ENCODE results near the gene KLHL40.

Gene KLHL40

DNA sequence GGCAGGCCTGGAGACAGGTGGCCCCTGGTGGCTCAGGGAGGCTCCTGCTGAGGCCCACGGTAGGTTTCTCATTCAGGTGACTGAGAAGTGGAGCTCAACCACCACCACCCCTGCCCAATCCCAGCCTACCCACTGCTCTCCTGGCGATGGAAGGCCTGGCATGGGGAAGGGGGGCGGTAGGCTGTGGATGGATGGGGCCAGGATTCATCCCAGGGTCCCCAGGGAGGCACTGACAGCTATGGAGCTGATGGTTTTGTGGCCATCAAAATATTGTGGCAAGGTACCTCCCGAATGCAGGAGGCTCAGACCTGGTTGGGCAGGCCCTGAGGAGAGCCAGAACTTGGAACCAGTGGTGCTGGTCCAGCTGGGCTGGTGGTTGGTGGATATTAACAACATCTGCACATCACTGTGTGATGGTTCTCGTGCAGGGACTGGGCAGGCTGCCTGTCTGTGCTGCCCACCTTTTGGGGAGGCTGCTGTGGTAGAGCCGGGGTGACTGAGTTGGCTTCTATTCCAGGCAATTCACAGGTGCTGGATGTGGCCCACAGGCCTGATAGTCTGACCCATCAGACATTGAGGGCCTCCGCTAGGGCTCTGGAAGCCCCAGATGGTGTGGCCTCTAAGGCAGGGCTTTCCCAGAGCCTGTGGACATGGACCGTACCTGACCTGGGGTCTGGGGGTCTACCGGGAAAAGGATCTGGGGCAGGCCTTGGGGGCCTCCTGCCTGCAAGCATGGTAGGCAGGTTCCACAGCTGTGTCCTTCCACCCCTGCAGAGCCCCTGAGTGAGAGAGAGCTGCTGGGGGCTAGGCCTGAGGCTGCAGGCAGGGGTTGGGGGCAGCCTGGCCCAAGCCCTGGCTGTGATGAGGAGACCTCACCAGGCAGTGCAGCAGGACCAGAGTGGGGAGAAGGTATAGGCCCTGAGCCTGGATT, 28.4 kb upstream of the KLHL40 start:
- DNase-seq (ENCODE audit: low read depth in 2 of 2) = no peak

DNA sequence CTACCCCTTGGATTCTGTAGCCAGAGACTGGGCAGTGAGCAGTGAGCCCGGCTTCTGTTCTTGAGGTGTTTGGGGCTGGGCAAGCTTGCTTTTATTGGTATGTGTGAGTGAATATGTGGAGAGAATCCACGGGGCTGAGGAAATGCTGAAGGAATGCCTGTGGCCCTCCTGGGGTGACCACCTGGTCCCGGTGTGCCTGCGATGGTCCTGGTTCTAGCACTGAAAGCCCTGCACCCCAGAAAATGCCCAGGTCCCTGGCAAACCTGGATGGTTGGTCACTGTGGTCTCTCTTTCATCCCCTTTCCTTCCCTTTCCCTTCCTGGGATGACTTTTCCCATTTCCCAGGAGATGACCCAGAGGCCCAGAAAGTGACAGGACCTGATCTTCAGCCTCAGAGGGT, 27.7 kb upstream of the KLHL40 start:
- DNase-seq (ENCODE audit: low read depth in 2 of 2) = no peak

DNA sequence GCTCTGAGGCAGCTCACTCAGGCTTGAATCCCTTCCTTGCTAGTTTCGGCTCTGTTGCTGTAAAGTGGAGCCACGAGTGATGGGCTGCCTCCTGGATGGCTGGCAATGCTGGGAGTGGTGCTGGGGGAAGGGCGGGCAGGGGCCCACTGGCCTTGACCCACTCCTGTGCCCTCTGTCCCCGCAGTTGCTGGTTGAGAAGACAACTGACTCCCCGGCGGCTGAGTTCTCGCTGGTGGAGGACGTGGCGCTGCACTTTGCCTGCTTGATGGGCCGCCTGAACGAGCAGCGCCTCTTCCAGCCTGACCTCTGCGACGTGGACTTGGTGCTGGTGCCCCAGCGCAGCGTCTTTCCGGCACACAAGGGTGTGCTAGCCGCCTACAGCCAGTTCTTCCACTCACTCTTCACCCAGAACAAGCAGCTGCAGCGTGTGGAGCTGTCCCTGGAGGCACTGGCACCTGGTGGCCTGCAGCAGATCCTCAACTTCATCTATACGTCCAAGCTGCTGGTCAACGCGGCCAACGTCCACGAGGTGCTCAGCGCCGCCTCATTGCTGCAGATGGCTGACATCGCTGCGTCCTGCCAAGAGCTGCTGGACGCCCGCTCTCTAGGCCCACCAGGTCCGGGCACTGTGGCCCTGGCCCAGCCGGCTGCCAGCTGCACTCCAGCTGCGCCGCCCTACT, 27.1 kb upstream of the KLHL40 start:
- no peak for DNase-seq (ENCODE audit: low read depth in 2 of 2)

DNA sequence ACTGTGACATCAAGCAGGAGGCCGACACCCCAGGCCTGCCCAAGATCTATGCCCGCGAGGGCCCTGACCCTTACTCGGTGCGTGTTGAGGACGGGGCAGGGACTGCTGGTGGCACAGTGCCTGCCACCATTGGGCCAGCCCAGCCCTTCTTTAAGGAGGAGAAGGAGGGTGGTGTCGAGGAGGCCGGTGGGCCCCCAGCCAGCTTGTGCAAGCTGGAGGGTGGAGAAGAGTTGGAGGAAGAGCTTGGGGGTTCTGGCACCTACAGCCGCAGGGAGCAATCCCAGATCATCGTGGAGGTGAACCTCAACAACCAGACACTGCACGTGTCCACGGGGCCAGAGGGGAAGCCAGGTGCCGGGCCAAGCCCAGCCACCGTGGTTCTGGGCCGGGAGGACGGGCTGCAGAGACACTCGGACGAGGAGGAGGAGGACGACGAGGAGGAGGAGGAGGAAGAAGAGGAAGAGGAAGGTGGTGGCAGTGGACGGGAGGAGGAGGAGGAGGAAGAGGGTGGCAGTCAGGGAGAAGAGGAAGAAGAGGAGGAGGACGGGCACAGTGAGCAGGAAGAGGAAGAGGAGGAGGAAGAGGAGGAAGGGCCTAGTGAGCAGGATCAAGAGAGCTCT, 26.5 kb upstream of the KLHL40 start:
- no peak for DNase-seq (ENCODE audit: low read depth in 2 of 2)

DNA sequence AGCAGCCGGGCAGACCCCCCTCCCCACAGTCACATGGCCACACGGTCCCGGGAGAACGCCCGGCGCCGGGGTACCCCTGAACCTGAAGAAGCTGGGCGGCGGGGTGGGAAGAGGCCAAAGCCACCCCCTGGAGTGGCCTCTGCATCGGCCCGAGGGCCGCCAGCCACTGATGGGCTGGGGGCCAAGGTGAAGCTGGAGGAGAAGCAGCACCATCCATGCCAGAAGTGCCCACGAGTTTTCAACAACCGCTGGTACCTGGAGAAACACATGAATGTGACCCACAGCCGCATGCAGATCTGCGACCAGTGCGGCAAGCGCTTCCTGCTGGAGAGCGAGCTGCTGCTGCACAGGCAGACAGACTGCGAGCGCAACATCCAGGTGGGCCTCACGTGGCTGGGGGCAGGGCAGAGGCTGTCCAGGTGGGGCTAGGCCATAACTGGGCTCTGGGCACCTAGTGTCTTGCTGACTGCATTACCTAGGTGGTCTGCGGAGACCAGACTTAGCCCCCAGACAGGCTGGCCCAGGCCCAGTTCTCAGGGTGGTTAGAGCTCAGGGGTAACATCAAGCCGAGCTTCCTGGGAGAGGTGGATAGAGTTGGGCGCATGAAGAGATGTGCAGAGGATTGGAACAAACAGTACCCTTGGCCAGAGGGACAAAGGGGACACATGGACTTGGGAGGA, 25.7 kb upstream of the KLHL40 start:
- DNase-seq (ENCODE audit: low read depth in 2 of 2) = no peak

DNA sequence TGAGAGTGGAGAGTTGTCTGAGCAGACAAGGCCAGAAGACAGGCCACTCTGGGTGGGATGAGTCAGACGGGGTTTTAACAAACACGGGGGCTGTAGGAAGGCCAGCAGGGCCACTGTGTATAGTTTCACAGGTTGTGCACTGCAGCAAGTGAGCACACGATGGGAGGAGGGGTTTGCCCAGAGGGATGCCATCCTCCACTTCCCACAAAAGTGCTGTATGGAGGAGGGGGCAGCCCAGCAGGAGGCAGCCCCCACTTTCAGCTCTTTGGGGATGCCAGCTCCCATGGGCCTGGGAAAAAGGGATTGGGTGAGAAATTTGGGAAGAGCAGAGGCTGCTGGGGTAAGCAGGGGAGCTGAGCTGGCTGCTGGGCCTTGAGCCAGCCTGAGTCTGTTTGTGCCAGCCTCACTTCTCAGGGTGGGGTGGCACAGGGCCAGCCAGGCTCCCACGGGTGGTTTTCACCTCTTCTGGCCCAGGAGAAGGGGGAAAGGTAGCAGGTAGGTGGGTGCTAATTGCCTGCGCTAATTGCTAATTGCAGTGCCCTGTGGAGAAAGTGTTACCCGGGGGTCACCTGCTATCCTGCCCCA, 25.1 kb upstream of the KLHL40 start:
- no peak for DNase-seq (ENCODE audit: low read depth in 2 of 2)

DNA sequence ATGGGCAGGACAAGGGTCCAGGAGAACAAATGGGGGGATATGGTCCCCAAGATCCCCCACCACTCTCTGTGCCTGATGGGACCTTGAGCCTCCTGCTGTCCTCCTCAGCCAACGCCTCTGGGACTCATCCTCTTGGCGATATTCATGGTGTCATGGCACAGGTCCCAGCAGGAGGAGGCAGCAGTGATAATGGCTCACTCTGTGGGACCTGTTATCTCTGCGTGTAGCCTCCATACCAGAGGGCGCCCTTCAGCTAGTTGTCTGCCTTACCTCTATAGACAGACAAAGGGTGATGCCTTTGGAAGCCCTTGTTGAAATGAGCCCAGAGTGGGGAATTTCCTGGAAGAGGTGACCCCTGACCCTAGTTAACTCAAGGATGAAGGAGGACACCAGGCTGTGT, 24.4 kb upstream of the KLHL40 start:
- no peak for DNase-seq (ENCODE audit: low read depth in 2 of 2)

DNA sequence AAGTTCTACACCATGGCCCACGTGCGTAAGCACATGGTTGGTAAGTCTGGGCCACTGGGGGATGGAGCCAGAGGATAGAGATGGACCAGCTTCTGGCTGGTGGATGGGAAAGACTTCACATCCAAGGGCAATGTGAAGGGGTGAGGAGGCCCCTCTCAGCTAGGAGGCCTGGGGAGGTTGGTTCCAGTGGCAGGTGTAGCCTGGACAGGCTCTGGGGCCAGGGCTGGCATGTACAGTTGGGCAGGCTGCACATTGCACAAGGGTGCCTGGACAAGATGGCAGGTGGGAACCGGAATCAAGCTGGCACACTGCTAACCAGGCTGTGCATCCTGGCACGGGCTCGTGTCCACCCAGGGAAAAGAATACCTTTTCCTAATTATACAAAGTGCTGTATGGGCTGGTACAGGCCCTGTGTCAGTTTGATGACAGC, 23.7 kb upstream of the KLHL40 start:
- no peak for DNase-seq (ENCODE audit: low read depth in 2 of 2)

DNA sequence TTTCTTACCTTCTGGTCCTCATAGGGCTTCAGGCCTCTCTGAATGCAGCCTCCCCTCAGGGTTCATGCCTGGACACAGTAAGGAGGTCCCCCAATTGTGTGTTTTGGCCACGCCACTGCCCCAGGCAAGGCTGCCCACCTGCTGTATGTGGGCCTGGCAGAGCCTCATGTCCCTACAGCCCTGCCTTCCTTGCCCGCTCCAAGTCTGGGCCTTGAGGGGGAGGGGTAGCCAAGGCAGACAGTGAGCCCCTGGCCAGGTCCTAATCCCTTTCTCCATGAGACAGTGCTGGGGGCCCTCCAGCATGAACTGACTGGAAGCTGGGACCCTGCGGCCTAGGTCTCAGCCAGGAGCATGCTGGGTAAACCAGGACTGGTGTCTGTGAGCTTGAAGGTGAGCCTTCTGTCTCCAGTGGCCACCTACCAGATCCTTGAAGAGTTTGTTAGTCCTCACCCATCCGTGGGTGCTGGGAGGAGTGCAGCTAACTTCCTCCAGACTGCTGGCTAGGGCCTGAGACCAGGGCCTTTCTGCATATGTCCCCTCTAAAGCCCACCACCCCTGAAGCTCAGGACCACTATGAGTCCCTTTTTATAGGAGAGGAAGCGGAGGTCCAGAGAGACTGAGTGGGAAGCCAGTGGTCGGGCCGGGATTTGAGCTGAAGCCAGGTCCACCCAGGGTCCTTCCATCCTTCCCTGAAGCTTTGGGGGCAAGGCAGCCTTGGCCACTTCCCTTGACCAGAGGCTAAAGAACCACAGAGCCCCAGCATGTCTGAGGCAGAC, 23.1 kb upstream of the KLHL40 start:
- no peak for DNase-seq (ENCODE audit: low read depth in 2 of 2)

DNA sequence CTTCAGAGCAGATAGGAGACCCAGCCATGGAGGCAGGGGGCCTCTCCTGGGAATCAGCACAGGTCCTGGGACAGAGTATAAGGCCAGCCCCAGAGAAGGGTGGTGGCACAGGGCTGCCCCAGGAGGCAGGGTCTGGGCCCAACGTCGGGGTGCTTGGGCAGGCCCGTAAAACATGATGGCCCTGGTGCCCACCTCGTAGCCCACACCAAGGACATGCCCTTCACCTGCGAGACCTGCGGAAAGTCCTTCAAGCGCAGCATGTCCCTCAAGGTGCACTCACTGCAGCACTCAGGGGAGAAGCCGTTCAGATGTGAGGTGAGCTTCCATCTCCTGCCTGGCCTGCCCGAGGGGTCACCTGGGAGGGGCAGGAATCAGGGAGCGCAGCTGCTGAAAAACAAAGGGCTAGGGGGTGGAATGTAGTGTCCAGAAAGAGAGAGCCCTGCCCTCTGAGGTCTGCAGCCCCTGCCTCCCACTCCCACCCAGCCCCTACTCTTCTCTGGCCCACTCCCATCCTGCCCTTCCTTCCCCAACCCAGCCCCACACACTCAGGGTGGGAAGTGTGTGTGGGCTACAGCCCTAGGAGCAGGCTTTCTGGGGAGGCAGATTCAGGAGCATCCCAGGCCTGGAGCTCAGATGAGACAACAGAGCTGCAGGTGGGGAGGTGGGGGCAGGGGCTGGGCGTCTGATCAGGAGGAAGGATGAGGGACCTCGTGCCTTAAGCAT, 22.4 kb upstream of the KLHL40 start:
- DNase-seq (ENCODE audit: low read depth in 2 of 2) = no peak

DNA sequence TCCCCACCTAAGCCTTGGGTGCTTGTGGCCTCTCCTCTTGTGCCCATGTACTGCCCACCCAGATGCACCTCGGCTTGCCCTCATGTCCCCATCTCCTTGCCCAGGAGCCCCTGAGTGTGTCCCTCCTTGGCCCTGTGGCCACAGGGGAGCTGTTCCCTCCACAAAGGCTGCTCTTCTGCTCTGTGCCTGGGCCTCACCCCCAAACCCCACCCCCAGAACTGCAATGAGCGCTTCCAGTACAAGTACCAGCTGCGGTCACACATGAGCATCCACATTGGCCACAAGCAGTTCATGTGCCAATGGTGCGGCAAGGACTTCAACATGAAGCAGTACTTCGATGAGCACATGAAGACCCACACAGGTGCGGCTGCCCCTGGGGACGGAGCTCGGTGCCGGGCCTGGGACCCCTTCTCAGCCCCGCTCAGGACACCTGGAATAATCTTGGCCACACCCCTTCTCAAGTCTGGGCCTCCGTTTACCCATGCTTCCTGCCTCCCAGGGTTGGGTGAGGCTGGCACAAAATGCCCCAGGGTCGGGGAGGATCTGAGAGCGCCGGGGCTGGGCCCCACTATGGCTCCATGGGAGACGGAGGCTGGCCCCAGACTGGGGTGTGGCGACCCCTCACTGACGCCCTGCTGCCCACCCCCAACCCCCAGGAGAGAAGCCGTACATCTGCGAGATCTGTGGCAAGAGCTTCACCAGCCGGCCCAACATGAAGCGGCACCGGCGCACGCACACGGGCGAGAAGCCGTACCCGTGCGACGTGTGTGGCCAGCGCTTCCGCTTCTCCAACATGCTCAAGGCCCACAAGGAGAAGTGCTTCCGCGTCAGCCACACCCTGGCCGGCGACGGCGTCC, 21.5 kb upstream of the KLHL40 start:
- DNase-seq (ENCODE audit: low read depth in 2 of 2) = no peak

DNA sequence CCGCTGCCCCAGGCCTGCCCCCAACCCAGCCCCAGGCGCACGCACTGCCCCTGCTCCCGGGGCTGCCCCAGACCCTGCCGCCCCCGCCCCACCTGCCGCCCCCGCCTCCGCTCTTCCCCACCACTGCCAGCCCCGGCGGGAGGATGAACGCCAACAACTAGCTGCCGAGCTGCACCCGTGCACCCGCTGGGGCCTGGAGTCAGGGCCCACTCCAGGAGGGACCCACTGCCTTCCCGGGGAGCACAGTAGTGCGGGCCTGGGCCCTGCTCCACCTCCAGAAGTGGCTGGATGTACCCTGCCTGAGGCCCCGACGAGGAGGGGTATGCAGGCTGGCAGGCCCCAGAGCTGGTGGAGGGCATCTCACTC, 20.9 kb upstream of the KLHL40 start:
- no peak for DNase-seq (ENCODE audit: low read depth in 2 of 2)

DNA sequence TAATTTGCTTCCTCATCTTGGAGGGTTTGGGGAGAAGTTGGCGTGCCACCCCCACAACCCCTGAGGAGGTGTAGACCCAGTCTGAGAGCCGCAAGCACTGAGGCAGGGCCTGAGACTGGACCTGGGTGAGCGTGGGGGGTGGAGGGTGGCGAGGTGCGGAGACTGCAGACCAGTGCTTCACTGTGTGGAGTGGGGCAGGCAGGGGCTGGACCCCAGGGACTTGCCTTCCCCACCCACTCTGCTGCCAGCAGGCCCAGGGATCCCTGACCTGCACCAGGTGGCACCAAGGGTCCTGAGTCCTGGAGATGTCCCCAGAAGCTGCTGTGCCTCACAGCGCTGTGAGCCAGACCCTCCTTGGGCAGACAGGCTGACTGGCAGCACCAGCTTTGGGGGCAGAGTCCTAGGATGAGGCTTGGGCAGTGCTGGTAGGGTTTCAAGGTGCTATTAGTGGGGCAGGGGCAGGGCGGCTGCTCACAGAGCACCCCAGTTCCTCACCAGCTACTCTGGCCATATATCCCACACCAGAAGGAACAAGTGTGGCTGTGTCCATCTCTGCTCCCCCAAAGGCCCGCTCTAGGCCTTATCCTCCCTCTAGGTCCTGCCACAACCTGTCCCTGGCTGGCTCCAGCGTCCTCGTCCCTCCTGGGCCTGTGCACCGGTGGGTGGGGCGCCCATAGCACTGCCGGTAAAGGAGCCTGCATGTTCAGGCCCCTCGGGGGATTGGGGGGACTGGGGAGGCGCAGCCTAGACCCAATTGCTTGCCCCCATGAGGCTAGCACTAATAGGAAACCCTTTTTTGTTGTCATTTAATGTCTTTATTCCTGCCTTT, 20.1 kb upstream of the KLHL40 start:
- no peak for DNase-seq (ENCODE audit: low read depth in 2 of 2)

DNA sequence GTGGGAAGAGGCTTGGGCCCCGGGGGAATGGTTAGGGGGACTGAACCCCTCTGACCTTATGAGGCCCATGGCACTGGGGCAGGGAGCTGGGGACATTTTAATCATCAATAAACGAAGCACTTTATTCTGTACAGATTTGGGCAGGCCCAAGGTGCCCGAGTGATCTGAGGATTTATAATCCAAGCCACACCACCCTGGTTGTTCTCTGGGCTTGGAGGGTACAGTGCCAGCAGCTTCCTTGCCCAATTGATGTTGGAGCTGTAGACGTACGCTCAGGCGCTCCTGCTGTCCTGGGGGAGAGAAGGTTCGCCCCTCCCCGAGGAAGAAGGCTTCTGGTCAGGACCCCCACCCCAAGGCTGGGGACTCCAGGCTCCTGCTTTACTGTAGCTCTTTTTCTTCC, 19.3 kb upstream of the KLHL40 start:
- no peak for DNase-seq (ENCODE audit: low read depth in 2 of 2)

DNA sequence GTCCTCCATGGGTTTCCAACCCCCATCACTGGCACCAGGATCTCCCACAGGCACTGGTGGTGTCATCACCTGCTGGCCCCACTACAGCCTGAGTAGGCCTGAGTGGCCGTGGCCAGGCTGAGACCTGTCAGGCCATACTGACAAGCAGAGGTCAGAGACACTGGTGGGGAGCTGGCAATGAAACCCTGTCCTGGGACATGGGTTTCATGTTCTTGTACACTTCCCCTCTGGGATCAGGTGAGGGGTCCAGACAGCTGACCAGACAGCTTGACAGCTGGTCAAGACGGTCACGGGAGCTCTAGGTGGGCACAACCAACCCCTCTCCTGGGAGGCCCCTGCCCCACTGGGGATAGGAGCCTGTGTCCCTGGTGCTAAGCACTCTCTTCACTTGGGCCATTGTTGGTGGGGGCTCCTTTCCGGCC, 18.7 kb upstream of the KLHL40 start:
- DNase-seq (ENCODE audit: low read depth in 2 of 2) = no peak

DNA sequence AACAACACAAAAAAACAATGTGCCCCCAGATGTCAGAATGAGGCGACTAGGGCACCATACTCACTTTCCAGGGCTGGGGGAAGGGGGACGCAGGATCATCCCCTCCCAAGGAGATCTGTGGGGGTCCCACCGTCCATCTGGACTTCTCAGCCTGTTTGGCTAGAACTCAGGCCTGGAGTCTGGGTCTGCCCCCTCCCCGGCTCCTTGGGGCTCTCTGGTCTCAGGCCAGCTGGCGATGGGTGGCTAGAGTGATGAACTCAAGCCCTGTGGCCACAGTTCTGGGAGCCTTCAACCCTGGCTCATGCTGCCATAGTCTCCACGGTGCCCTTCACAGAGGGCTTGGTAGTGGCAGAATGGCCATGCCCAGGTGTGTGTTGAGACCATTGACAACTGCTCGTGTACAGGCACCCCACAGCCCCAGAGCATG, 18.2 kb upstream of the KLHL40 start:
- no peak for DNase-seq (ENCODE audit: low read depth in 2 of 2)

DNA sequence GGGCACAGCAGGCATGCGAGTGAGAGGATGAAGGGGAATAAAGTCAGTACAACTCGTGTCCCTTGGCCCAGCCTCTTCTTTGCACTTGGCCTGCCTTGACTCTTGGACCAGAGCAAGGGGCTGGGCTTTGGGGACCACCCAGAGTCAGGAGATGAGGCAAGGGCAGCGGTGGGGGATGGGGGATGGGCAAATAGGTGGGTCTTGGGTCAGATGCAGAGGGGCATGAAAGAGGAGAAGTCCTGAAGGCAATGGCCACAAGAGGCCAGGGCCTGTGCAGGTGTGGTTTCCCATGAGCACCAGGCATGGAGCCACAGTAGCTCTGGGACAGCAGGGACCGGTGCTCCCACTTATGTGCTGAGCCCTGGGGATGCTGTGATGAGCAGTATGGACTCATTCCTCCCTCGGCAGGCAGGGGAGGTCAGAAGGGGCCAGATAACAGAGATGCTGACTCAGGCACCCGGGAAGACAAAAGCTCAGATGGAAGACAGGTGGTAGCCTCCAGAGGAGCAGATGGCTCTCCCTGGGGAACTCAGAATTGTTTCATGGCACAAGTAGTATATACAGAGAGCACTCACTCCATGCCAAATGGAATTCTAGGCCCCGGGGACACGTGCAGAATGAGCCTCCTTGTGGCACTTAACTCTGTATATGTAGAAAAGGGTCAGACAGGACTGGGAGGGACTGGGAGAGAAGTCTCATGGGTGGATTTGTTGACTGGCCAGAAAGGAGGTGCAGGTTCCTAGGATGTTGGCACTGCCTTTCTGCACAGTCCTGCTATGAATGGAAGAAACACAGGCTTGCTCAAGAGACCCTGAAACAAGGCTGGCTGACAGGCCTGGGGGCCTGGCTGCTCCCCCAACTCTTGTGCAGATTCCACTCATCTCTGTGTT, 17.6 kb upstream of the KLHL40 start:
- no peak for DNase-seq (ENCODE audit: low read depth in 2 of 2)

DNA sequence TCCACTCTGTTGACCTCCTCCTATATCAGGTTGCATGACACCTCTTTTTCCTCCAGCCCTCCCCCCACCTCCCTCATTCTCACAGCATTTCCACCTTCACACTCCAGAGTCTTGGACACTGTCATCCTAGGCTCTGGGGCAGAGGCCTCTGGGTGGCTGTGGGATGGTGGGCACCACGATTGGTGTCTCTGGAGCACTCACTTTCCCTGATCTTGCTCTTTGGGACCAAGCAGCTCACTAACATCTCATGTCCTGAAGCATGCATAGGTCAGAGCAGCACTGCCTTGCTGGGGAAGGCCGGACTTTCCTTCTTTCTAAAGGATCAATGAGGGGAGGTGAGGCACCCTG, 16.9 kb upstream of the KLHL40 start:
- no peak for DNase-seq (ENCODE audit: low read depth in 2 of 2)

Data from stimulated activated CD4-positive, alpha-beta T cell treated with anti-CD3 and anti-CD28 coated beads, Interleukin-1b, Interleukin-23, amount 100 ng/mL, for 4 hours (primary cell).